GM18858 (cell line): Measurements from ENCODE around the gene DAAM1.
A peak's percentile ranks its signal among the peaks of the same experiment; 100 is the strongest.

ENCODE experiments used
- ATAC-seq: cut with Tn5 transposase; IDR thresholded peaks from one replicate; pipeline ENCODE4 v1.9.1; 2021; ENCODE audit not compliant: unreplicated experiment

The DAAM1 gene

DNA sequence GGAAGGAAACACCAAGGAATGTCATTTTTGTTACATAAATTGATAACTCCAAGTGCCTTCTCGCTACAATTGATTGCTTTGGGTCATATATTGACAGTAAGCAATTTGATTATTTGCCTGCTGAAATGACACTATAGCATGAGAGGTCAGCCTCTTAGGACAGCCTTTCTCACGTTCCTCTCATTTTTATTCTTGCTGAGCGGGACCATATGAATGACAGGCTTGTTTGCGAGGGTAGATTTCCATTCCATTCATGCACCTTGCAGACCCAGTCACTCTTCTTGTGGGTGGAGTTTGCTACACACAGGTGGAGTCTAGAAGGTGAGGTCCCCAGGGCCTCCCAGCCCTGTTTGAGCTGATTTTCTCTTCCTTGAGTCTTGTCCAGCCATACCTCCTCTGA is 27.3 kb downstream of the DAAM1 start:
- no peak for ATAC-seq

DNA sequence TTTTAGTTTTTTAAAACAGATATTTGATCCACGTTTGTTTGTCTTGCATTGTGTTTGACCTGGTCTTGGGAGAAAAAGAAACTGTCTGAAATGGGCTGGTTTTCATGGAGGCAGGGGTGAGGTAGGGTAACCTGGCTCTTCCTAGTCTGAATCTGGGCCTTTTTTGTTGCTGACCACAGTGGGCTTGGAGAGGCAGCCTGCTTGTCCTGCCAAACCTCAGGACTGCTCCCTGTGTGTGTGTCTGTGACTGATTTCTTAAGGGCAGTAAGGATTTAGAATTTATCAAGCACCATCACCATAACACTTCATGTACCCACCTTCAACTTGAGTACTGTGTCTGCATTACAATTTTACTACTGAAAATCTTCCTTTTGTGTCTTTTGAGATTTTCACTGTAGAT is 28.5 kb downstream of the DAAM1 start:
- ATAC-seq = no peak

DNA sequence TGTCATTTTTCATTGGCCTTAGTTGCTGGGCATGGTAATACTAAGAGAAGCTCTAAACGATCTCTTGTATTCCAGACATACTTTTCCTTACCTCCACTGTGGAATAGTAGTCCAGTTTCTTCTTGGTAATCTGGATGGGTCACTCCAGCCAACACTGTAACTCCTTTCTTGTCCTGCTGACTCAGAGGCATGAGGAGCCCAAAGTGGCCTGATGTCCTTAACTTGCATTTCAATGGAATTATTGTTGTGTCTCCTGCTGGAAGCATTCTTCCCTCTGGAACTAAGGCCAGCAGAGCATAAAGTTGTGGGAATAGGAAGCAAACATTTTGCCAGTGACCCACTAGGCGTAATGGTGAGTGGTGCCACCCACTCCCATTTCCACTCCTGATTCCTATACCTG is 33.1 kb downstream of the DAAM1 start:
- ATAC-seq = no peak

DNA sequence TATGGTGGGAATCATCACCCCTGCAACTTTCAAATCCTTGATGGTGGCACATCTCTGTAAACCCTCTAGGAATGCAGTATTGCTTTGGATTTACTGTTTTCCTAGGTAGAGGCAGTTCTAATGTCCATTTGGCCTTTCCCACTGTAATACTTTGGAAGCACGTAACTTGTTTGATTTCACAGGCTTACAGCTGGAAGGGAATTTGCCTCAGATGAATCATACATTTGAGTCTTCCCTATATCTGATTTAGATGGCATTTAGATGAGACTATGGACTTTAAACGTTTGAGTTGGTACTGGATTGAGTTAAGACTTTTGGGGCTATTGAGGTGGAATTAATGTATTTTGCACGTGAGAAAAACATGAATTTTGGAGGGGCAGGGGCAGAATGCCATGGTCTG is 35.9 kb downstream of the DAAM1 start:
- ATAC-seq = no peak

DNA sequence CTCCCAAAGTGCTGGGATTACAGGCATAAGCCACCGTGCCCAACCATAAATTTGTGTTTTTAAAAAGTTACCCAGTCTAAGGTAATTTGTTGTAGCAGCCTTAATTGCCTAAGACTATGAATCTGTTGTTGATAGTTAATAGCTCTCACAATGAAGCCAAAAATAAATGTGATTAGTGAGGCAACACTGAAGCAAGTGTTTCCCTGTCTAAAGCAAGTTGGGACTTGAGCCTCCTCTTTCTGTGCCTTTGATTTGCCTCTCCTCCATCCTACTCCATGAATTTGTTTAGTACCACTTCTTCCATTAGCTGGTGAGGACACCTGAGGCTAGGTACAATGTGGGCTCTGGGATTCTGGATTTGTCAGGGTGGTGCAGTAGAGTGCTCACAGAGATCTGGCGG is 36.8 kb downstream of the DAAM1 start:
- ATAC-seq = no peak

DNA sequence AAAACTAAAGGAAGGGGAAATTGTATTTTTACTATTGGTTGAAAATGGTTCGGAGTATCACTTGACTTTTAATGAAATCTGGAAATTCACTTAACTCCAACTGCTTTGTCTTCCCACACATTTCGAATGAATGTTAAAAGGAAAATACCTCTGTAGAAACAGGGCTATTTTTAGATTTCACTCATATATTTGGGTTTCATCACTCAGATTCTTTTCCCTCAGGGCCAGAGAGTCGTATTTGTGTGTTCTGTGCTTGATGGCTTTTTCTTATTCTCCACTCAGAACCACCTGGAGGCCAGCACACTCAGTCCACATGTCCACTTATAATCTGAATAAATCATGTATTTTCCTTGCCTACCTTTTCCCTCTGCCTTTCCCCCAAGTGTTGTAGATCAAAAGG is 40.0 kb downstream of the DAAM1 start:
- ATAC-seq = no peak

DNA sequence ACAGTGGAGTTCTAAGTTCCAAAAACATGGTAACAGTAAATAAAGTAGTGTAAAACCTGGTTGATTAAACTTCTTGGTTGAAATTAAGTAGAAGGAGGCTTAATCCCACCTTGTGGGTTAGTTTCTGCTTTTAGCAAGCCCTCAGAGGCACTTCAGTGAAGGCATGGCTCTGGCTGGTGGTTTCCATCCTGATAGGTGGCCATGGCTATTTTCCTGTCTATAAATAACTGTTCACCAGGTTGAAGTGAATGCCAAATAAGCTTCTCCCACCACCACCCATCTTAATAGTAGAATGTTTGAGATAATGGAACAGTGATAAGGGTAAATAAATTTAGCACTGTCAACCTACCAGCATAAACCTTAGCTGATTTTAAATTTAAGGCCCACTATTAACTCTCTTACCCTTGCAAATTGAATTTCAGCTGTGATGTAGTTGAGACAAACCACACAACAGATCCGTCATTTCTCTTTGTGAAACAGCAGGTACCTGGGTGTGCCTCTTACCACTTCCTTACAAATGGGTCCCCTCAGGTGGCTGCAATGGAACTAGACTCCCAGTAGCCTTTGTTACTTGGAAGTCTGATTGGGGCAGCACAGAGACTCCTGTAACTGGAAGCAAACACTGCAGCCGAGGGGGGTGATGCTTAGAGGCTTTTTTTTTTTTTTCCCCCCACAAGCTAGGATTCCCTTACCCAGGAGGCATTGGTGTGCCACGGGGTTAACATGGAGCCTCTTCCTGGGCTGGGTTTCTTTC is 41.4 kb downstream of the DAAM1 start:
- ATAC-seq = no peak

DNA sequence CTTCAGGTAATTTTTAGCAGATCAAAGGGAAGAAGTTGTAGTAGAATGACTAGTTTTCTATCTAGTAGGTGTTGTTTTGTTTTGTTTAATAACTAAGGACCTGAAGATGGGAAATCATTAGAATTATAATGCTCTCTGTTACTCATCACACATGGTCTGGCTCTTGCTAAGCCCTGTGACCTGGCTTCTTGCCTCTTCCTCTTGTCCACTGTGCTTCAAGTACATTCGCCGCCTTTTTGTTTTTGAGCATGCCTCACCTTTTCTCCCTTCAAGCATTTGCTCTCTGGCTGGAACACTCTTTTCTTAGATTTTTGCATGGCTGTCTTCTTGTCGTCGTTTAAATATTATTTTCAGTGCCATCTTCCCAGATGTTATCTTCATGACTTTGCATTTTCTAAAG is 47.7 kb downstream of the DAAM1 start:
- no peak for ATAC-seq

DNA sequence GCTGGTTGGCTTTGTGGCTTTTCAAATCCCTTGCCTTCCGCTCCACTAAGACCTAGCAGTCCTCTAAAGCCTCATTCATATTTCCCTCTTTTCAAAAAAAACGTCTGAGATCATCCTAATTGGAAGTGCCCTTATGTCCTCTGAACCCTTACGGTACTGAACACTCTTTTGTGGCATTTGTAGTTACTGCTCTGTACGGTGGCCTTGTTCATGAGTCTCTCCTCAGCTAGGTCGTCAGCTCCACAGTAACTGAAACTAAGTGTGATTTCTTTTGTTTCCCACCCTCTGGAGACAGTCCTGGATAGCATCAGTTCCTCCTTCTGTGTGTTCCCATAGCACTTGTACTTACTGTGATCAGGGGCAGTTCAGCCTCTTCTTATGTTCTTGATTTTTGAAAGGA is 49.7 kb downstream of the DAAM1 start:
- no peak for ATAC-seq

DNA sequence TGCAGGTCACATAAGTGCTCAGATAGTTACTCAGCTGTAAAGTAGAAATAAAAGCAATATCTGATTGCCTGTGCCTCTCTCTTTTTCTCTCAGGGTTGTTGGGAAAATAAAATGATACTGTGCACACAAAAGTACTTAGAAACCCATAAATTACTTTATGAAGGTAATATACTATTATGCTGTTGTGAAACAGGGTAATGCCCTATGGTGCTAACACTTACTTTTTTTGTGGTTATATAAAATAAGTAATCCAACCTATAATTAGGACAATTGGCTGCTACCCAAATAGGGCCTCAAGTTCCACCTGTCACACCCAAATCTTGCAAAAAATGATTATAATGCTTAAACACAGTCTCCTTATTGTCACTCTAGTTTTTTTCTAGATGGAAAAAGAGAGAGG is 50.6 kb downstream of the DAAM1 start:
- no peak for ATAC-seq

DNA sequence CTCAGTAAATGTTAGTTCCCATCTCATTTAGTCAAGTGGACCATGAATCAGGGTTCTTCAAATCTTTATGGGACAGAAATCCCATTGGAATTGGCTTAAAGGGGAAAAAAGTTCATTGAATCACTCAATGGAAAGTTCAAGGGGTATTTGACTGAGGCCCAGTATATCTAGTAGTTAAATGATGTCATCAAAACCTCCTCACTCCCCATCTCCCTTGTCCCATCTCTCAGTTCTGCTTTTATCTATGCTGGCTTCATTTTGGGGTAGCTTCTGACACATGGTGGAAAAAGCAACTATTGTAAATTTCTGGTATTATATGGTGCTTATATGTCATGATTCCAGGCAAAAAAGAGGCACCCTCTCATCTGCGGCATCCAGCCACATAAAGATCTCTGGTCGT is 51.9 kb downstream of the DAAM1 start:
- peak; percentile 95 for ATAC-seq

DNA sequence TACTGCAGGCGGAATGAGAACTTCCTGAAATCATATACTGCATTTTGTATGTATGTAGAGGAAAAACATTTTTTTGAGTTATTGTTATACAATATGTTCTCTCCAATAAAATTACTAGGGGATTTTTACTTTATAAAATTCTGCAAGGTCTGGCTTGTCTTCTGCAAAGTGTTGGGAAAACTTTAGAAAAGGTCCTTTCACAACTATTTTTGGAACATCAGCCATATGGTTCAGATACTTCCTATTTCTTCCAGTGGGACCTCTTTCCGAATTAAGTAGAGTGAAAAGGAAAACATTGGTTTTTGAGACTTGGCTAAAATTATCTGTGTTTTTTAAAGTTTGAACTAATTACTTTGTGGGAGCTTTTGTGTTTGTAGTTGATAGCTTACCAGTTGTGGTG is 52.7 kb downstream of the DAAM1 start:
- ATAC-seq = no peak

DNA sequence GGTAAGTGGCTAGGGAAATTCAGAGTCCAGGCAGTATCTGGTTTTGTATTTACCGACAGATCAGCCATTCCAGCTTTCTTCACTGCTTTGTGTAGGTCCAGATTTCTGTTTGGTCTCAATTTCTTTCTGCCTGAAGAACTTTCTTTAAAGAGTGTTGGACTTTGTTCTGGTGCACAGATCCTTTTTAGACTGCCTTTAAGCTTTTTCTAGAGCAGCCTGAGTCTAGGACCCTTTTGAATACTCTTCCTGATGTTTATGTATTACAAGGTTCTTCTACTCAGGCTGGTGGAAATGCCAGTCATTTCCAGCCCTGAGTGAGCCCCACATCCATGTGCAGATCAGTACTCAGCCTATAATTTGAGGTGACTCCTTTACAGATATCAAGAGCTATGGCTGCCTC is 54.7 kb downstream of the DAAM1 start:
- no peak for ATAC-seq

DNA sequence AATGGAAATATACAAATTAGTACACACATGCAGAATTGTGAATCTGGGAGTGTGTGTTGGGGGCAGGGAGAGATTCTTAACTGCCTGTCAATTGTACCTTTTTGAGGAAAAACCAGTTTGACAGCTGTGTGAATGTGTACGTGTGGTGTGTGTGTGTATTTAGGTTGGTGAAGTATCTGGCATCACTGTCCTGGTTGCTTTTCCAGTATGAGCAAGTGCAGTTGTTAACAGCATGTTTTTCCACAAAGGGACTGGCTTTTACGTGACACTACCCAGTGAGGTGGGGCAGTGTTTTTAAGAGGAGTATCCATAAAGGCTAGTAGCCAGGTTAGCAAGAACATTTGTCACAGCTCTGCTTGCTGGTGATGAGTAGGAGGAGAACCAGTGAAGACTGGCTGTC is 56.1 kb downstream of the DAAM1 start:
- no peak for ATAC-seq

DNA sequence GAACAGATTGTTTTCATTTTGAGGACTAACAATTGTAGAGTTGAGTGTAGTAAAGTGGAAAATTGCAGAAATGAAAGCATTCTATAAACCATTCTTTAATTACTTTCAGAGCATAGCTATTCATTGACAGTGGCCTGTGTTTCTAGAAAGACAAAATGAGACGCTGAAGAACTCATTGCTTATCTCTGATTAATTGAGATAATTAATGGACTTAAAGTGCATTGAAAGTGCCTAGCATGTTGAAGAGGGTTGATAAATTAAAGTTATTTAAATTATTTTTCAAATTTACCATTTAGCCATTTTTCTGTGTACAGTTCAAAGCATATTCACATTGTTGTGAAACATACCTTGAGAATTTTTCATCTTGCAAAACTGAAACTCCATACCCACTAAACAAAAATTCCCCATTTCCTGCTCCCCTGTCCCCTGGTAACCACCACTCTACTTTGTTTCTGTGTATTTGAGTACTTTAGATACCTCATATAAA is 57.4 kb downstream of the DAAM1 start:
- peak; percentile 75 for ATAC-seq

DNA sequence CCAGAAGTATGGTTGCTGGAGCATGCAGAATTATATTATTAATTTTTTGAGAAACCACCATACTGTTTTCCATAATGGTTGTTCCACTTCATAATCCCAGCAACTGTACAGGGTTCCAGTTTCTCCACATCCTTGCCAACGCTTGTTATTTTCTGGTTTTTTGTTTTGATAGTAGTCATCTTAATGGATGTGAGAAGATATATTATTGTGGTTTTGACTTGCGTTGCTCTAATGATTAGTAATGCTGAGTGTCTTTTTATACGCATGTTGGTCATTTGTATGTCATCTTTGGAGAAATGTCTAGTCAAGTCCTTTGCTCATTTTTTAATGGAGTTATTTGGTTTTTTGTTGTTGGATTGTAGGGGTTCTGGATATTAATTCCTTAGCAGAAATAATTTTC is 58.1 kb downstream of the DAAM1 start:
- ATAC-seq = no peak

DNA sequence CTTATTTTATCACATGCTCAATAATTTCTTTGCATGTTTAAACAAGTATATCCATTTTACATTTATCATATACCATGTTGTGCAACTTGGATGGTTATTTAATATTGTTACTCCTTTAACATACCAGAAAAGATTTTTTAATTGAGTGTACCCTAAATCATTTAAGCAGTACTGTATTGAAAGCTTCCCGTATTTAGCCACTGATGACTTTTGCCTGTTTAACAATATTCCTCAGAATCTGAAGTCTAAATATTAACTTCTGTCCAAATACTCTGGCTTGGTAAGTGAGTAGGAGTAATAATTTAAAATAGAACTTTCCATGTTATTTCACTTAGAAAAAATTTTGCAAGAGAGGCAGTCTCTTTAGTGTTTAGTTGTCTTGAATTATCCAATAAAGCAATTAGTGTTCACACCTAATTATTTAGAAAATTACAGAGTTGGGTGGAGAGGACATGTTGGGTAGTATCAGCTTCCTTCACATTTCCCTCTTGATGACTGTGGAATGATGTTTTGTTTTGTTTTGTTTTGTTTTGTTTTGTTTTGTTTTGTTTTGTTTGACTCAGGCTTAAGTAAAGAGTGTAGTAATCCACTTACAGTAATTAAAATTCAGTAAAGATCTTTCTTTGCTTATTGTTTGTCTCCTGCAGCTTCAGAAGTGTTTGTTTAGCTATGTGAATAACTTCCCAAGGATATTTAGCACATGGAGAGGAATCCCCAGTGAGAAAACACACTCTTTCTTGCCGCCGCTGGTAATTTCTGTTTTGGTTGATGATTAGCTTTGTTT is 59.5 kb downstream of the DAAM1 start:
- no peak for ATAC-seq

DNA sequence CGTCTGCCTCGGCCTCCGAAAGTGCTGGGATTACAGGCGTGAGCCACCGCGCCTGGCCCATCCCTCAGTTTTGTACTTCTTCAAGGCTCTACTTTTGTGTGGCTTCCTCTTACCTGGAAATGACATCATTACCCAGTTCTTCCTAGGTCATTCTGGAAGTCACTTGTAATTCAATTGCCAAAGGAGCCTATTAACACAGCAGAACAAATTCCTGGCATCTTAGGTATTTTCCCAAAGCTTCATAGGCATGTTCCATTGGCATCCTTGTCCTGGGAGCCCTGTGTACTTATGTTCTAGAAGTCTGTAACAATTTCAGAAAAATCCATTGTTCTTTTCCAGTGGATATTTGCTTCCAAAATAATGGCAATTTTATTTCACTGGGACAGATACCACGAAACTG is 60.6 kb downstream of the DAAM1 start:
- ATAC-seq = no peak

DNA sequence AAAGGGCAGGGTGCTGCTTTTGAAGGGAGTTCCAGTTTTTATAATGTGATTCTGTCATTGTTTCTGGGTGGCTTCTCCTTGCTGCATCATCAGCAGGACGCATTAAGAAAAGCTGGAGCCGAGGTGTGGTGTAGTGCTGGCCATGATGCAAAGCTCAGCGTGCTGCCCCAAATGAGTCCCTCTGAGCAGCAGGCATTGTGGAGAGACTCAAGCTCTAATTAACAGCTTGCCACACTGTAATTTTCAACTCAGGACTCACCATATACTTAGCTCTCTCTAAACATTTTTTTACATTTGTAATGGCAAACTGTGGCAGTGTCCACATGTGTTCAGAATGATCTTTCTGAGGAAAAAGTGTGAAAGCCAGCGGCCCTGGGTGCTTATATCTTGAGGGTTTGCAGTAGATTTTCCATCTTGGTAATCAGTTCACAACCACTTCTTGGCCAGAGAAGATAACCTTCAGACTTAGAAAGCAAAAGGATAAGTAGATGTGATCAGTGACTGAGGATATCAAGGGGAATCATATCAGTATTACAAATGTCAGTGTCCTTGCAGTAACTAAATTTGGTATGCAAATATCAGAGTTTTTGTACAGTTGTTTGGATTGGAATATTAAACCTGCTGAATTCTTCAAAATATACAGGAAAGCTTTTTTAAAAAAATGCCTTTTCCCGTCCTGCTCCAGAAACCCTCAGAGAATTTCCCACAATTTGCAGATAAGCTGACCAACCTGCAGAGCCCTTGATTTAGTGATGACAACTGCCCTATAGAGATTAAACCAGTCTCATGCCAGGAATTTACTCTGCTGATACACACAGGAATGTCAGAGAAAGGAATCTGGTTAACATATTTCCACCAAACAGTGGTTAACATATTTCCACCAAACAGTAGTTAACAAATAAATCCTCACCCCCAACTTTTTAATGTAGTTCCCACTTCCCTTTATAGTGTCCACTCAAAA is 63.6 kb downstream of the DAAM1 start:
- ATAC-seq = no peak

DNA sequence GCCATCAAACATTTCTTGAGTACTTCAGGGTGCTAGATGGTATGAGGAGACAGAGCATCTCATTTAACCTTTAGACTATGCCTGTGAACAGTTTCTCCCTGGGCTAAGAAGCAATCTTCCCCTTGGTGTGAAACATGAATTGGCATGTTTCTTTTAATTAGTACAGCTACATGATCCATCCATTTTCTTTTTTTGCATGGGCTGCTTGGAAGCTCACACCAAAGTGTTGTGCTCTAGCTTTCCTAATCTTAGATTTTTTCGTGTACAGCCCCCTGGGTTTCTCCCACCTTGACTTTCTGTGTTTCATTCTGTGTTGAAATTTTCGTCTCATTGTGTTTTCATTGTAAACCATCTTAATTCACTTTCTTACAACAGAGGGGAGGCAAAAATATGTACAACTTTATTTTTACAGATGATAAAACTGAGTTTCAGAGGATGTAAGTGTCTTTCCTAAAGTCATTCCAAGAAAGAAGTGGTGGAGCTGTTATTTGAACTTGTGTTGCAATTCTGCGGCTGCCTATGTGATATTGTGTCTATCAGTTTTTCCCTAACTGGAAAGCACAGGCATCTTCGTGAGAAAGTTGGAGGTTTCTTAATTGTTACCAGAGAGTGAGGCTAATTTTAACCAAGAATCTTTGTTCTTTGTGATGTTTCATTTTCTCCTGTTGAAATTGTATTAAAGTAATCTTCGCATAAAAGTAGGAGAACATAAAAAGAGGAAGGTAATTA is 64.5 kb downstream of the DAAM1 start:
- no peak for ATAC-seq

DNA sequence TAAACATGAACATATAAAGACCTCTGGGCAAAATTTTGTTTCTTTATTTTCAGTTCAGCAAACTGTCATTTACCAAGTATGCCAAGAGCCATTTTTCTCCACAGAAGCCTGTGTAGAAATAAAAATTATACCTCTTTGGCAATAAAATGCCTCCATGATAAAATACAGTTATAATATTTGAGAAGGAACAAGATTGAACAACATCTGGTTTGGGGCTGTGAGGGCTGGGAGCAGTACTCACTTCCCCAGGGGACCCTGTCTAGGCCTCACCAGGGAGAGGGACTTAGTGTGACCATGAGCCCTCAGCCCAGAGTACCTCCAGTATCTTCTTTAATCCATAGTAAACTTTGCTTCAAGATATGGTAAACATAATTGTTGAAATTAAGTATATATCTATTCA is 65.1 kb downstream of the DAAM1 start:
- no peak for ATAC-seq
